ENCODE measurements around the gene ILKAP.

- no peak for TF ChIP-seq CTCF (IDR thresholded peaks at IDR 0.05)
- no peak for TF ChIP-seq EZH2 (IDR thresholded peaks at IDR 0.05; ENCODE audit: borderline replicate concordance, insufficient read depth, low read depth, low read length, poor library complexity, severe bottlenecking)
Observed at GRCh38 chr2:238128534-238129001, 74.9 kb downstream of the ILKAP start.
